ENCODE data around the gene BUD23. TPM values are rescaled to one million over a fixed set of nuclear protein-coding genes. Genes with fewer than 3 reads are reported as not detected.
"Not testable (repeated sequence)": the region's sequence is repeated elsewhere in the genome, so short reads cannot be mapped to it uniquely, and the experiment has no call there.

Gene BUD23
- total RNA-seq, 1 donor from 2014 or later: 74.8 TPM

DNA sequence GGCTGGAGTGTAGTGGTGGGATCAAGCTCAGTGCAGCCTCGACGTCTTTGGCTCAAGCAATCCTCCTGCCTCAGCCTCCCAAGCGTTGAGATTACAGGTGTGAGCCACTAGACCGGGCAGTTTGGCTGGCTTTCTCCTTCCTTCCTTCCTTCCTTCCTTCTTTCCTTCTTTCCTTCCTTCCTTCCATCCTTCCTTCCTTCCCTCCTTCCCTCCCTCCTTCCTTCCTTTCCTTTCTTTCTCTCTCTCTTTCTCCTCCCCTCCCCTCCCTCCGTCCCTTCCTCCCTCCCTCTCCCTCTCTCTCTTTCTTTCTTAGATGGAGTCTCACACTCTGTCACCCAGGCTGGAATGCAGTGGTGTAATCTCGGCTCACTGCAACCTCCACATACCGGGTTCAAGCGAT is 23.4 kb upstream of the BUD23 start:
- TF ChIP-seq CTCF (IDR thresholded peaks at IDR 0.05): no peak
- H3K4me1 Mint-ChIP-seq: no peaks in the 10 kb centered on the region
- ATAC-seq (ENCODE audit: low read depth) (no peak), DNase-seq (no peak)
- POLR2A ChIA-PET: no interaction called here
- H3K27ac Mint-ChIP-seq: no peak overlapping the region
- intact Hi-C loops (cut with micrococcal nuclease): no loop called here
- peaks cover 5% of the 10 kb centered on the region for H3K9me3 Mint-ChIP-seq
- H3K4me3 Mint-ChIP-seq: no peak overlapping the region
- peaks cover 29% of the 10 kb centered on the region for H3K27me3 Mint-ChIP-seq
- no peaks in the 10 kb centered on the region for H3K36me3 Mint-ChIP-seq (ENCODE audit: low read depth)
- CTCF ChIA-PET: no interaction called here

DNA sequence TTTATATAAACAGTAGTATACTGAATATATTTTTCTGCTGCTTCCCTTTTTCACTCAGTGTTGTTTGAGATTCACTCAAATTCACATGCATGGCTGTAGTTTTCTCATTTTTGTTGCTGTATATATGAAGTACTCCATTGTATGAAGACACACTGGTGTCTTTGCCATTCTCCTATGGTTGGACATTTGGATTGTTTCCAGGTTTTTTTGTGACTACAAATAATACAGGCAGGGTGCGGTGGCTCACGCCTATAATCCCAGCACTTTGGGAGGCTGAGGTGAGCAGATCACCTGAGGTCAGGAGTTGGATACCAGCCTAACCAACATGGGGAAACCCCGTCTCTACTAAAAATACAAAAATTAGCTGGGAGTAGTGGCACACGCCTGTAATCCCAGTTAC is 22.8 kb upstream of the BUD23 start:
- DNase-seq; CTCF ChIA-PET; intact Hi-C loops (cut with micrococcal nuclease); H3K36me3 Mint-ChIP-seq (ENCODE audit: low read depth); ATAC-seq (ENCODE audit: low read depth); H3K4me1 Mint-ChIP-seq; POLR2A ChIA-PET; H3K4me3 Mint-ChIP-seq; H3K27ac Mint-ChIP-seq; H3K9me3 Mint-ChIP-seq: not testable (repeated sequence)
- peaks cover 27% of the 10 kb centered on the region for H3K27me3 Mint-ChIP-seq

DNA sequence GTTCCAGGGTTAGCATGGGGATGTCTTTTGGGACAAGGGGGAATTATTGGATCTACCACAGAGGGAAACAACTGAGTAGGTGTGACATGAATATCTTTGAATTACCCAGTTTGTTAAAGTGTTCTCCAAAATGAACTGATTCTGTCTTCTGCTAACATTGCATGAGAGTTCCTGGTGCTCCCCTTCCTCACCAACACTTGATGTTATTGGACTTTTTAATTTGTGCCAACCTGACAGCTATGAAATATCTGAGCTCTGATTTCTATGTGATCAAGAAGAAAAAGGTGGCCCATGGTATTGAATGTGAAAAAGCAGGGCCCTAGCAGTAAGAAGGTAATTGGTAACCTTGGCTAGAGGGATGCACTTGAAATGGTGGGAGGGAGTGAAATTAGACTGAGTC is 20.4 kb upstream of the BUD23 start:
- intact Hi-C loops (cut with micrococcal nuclease): no loop called here
- ChIA-PET CTCF (no interaction called here), POLR2A (no interaction called here)
- Mint-ChIP-seq H3K4me3 (no peak overlapping the region), H3K27me3 (peaks cover 28% of the 10 kb centered on the region), H3K9me3 (peaks cover 5% of the 10 kb centered on the region), H3K27ac (no peak overlapping the region), H3K4me1 (no peaks in the 10 kb centered on the region), H3K36me3 (ENCODE audit: low read depth) (no peaks in the 10 kb centered on the region)
- DNase-seq (no peak), ATAC-seq (ENCODE audit: low read depth) (no peak)
- TF ChIP-seq CTCF (IDR thresholded peaks at IDR 0.05): no peak

DNA sequence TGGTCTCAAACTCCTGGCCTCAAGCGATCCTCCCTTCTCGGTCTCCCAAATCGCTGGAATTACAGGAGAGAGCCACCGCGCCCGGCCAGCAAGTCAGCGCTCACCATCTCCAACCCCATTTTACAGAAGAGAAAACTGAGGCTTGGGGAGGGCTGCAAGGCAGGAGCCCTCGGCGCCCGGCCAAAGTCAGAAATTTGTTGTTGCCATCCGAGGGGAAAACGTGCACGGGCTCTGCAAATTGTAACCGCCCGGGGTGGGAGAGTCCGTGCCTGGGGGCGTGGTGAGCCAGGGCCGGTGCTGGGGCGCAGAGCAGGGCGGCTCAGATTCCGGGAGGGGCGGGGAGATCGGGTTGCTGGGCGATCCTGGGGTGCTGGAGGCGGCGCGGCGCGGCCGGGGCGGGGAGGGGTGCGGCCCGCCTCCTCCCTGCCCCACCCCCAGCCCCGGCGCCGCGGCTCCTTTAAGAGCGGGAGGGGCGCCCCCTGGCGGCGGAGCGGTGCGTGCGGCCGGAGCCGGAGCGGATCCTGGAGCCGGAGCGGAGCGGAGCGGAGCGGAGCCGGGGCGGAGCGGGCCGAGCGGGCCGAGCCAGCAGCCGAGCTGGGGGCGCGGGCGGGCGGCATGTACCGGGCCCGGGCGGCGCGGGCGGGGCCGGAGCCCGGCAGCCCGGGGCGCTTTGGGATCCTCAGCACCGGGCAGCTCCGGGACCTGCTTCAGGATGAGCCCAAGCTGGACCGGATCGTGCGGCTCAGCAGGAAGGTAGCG is 15.9 kb upstream of the BUD23 start, which contains the start of gene VPS37D:
VPS37D (plus strand) TSS at position 488 of the 759 bp plus-strand sequence; CDS start at position 616, 128 bp downstream.
- H3K27me3 Mint-ChIP-seq: peaks cover 25% of the 10 kb centered on the region
- TF ChIP-seq CTCF (IDR thresholded peaks at IDR 0.05): no peak

DNA sequence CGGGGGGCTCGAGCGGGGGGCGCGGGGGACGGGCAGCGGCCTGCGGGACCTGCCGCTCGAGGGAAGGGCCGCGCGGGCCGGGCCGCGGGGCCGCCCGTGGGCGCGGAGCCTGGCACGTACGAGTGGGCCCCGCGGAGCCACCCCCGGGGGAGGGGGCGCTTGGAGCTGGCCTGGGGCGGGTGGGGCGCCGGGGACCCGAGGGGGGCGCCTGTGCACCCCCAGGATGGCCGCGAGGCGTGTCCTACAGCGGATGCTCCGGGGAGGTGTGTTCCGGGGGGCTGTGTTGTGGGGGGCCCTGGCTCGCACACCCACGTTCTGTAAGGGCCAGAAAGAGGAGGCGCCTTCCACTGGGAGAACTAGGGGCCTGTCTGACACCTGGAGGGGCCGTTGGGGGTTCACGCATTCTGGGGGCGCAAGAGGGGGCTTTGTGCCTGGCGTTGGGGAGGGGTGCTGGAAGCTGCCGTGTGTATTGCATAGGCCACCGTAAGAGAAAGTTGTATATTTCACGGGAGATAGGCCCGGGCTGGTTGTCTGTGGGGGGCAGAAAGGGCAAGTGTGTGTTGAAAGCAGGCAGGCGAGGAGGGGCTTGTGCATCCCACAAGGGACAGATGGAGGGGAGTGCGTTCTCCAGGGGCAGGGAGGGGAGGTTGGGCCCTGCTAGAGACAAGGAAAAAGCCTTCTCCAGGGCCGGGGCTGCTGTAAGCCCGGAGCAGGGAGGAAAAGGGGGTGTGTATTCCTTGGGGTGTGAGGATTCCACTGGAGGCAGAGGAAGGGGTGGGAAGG is 15.1 kb upstream of the BUD23 start:
- no peak for DNase-seq
- Mint-ChIP-seq H3K4me3 (peak overlapping the region; percentile 76), H3K9me3 (peaks cover under 1% of the 10 kb centered on the region), H3K36me3 (ENCODE audit: low read depth) (no peaks in the 10 kb centered on the region), H3K27me3 (peaks cover 20% of the 10 kb centered on the region), H3K27ac (no peak overlapping the region), H3K4me1 (peaks cover 6% of the 10 kb centered on the region)
- intact Hi-C loops (cut with micrococcal nuclease): loop anchor here (5.0 kb wide), 2 partner anchors 69 to 174 kb away; partner anchors contain the start of genes ABHD11 and METTL27
- no peak for TF ChIP-seq CTCF (IDR thresholded peaks at IDR 0.05)
- ChIA-PET CTCF (interaction anchor here (0.6 to 1.1 kb wide), 4 partner anchors 8 to 146 kb away, joined by 3 read pairs; partner anchors contain the start of genes ABHD11 and BAZ1B), POLR2A (interaction anchor here (0.6 to 0.8 kb wide), 3 partner anchors 35 to 70 kb away, joined by 3 to 9 read pairs (median 4); no protein-coding TSS in a partner anchor)
- no peak for ATAC-seq (ENCODE audit: low read depth)

More for the DNA sequence above, 15.9 kb upstream of the BUD23 start, which contains the start of gene VPS37D:
- peak; percentile 97 for DNase-seq
- Mint-ChIP-seq H3K36me3 (ENCODE audit: low read depth) (no peaks in the 10 kb centered on the region), H3K27ac (no peak within 1 kb of the TSS), H3K4me1 (peaks cover 6% of the 10 kb centered on the region), H3K4me3 (peak within 1 kb of the TSS; percentile 78), H3K9me3 (peaks cover 5% of the 10 kb centered on the region)
- intact Hi-C loops (cut with micrococcal nuclease): loop anchor here (1.0 to 5.0 kb wide), 8 partner anchors 16 to 175 kb away; partner anchors contain the start of genes ABHD11, BAZ1B, BUD23 and DNAJC30
- peak; percentile 91 for ATAC-seq (ENCODE audit: low read depth)
- ChIA-PET CTCF (interaction anchor here (0.6 to 1.1 kb wide), 4 partner anchors 9 to 146 kb away, joined by 3 read pairs; partner anchors contain the start of genes ABHD11 and BAZ1B), POLR2A (interaction anchor here (0.7 to 0.8 kb wide), 2 partner anchors 36 to 70 kb away, joined by 3 to 4 read pairs; no protein-coding TSS in a partner anchor)

Measured in activated B cell treated with CpG ODN at 0.5 μM for 24 hours (primary cell).